Glutamatergic neuron (in vitro differentiated cells): ENCODE measurements around the gene GRB2. TPM values are rescaled to one million over a fixed set of nuclear protein-coding genes. Genes with fewer than 3 reads are reported as not detected.

Source experiments
- DNase-seq: peaks from one replicate; pipeline ENCODE4 v3.0.0; 2022
- H3K27ac Mint-ChIP-seq: one replicate; pipeline ENCODE4 v1.8.0; 2020; ENCODE audit warnings: mild to moderate bottlenecking, mixed read lengths, inconsistent platforms; ENCODE audit not compliant: unreplicated experiment
- H3K27me3 Mint-ChIP-seq: one replicate; pipeline ENCODE4 v1.8.0; 2020; ENCODE audit warnings: mild to moderate bottlenecking, moderate library complexity, mixed read lengths, inconsistent platforms; ENCODE audit not compliant: unreplicated experiment
- H3K36me3 Mint-ChIP-seq: one replicate; pipeline ENCODE4 v1.8.0; 2020; ENCODE audit warnings: mild to moderate bottlenecking, mixed read lengths, inconsistent platforms; ENCODE audit not compliant: unreplicated experiment
- H3K4me1 Mint-ChIP-seq: one replicate; pipeline ENCODE4 v1.8.0; 2020; ENCODE audit warnings: mild to moderate bottlenecking, low read depth, mixed read lengths, inconsistent platforms; ENCODE audit not compliant: unreplicated experiment
- H3K4me3 Mint-ChIP-seq: one replicate; pipeline ENCODE4 v1.8.0; 2020; ENCODE audit warnings: mild to moderate bottlenecking, mixed read lengths, inconsistent platforms; ENCODE audit not compliant: unreplicated experiment
- H3K9me3 Mint-ChIP-seq: one replicate; pipeline ENCODE4 v1.8.0; 2020; ENCODE audit warnings: mild to moderate bottlenecking, moderate library complexity, mixed read lengths, inconsistent platforms; ENCODE audit not compliant: unreplicated experiment
- CTCF ChIP-seq: fragments of 200-600 bp; sonication (generic); IDR thresholded peaks from one replicate; pipeline ENCODE4 v1.5.0; 2021; ENCODE audit not compliant: partially characterized antibody, unreplicated experiment
- total RNA-seq: library from RNA; stranded (reverse); fragmentation: NEBNext Ultra II Directional; extraction: Animal tissue kit (Norgen Biotek cat#: 25700); gene quantifications from one replicate; pipeline ENCODE4 v1.2.1, GENCODE V29; 2021; ENCODE audit not compliant: unreplicated experiment

GRB2 gene
- total RNA-seq, 1 donor from 2014 or later: 148 TPM

- Mint-ChIP-seq H3K9me3 (no peaks in the 10 kb centered on the region), H3K27me3 (peaks cover under 1% of the 10 kb centered on the region), H3K36me3 (no peaks in the 10 kb centered on the region), H3K4me3 (no peak overlapping the region), H3K27ac (no peak overlapping the region), H3K4me1 (peaks cover 24% of the 10 kb centered on the region)
- TF ChIP-seq CTCF: no peak
- DNase-seq: no peak
Measured at GRCh38 chr17:75339971-75340370, 65.5 kb downstream of the GRB2 start.

- H3K27me3 Mint-ChIP-seq: peaks cover 2% of the 10 kb centered on the region
- no peaks in the 10 kb centered on the region for H3K36me3 Mint-ChIP-seq
- no peak for DNase-seq
- H3K9me3 Mint-ChIP-seq: no peaks in the 10 kb centered on the region
- no peak overlapping the region for H3K27ac Mint-ChIP-seq
- H3K4me3 Mint-ChIP-seq: no peak overlapping the region
- peaks cover 17% of the 10 kb centered on the region for H3K4me1 Mint-ChIP-seq
- TF ChIP-seq CTCF: no peak
Measured at GRCh38 chr17:75338335-75338734, 67.1 kb downstream of the GRB2 start.

DNA sequence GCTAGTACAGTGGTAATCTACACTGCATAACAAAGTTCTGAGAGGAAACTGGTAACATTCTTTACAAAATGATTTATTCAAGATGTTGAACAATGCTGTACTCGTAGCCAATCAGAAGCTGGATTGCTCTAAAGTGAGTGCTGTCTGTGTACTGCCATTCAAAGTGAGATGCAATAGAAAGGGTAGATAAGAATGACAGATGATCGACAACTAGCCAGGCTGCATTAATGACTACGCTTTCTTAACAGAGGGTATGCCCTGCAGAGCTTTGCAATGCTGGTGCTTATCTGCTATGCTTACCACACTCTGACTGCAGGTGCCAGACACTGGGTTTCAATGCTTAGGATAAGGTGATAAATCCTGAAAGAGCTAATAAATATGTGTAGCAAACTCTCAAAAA lies 70.2 kb downstream of the GRB2 start:
- Mint-ChIP-seq H3K27ac (no peak overlapping the region), H3K9me3 (no peaks in the 10 kb centered on the region), H3K4me1 (peaks cover 9% of the 10 kb centered on the region), H3K27me3 (peaks cover 2% of the 10 kb centered on the region), H3K36me3 (no peaks in the 10 kb centered on the region), H3K4me3 (no peak overlapping the region)
- no peak for DNase-seq
- TF ChIP-seq CTCF: no peak

DNA sequence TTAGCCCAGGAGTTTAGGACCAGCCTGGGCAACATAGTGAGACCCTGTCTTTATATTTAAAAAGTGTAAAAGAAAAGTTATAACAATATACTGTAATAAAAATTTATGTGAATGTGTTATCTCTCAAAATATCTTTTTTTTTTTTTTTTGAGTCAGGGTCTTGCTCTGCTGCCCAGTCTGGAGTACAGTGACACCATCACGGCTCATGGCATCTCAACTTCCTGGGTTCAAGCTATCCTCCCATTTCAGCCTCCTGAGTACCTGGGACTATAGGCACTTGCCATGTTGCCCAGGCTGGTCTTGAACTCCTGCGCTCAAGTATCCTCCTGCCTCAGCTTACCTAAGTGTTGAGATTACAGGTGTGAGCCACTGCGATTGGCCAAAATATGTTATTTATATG lies 70.8 kb downstream of the GRB2 start:
- peaks cover 2% of the 10 kb centered on the region for H3K27me3 Mint-ChIP-seq
- no peaks in the 10 kb centered on the region for H3K9me3 Mint-ChIP-seq
- H3K27ac Mint-ChIP-seq: no peak overlapping the region
- no peak overlapping the region for H3K4me3 Mint-ChIP-seq
- no peaks in the 10 kb centered on the region for H3K36me3 Mint-ChIP-seq
- no peak for DNase-seq
- peaks cover 7% of the 10 kb centered on the region for H3K4me1 Mint-ChIP-seq
- no peak for TF ChIP-seq CTCF

DNA sequence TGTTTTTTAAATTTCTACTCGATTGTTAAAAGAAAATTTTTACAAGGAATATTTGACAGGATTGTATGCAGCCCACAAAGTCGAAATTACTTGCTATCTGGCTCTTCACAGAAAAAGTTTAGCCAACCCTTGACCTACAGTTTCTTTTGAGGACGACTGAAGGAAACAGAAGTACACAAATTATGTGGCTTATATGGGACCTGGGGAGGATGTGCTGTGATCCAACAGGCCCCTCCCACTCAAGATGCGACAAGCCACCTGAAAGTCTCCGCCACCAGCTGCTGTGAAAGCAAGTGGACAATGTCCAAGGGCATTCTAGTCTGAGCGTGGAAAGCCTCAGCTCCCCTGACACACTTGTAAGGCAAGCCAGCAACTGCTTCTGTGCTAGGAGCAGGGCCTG lies 73.8 kb downstream of the GRB2 start:
- no peak for DNase-seq
- no peaks in the 10 kb centered on the region for H3K9me3 Mint-ChIP-seq
- peaks cover 5% of the 10 kb centered on the region for H3K27me3 Mint-ChIP-seq
- no peak overlapping the region for H3K27ac Mint-ChIP-seq
- no peak for TF ChIP-seq CTCF
- no peaks in the 10 kb centered on the region for H3K4me1 Mint-ChIP-seq
- H3K4me3 Mint-ChIP-seq: no peak overlapping the region
- no peaks in the 10 kb centered on the region for H3K36me3 Mint-ChIP-seq
